ENCODE data around the gene PTH2.
"Not testable (repeated sequence)": the region's sequence is repeated elsewhere in the genome, so short reads cannot be mapped to it uniquely, and the experiment has no call there.

PTH2 gene

DNA sequence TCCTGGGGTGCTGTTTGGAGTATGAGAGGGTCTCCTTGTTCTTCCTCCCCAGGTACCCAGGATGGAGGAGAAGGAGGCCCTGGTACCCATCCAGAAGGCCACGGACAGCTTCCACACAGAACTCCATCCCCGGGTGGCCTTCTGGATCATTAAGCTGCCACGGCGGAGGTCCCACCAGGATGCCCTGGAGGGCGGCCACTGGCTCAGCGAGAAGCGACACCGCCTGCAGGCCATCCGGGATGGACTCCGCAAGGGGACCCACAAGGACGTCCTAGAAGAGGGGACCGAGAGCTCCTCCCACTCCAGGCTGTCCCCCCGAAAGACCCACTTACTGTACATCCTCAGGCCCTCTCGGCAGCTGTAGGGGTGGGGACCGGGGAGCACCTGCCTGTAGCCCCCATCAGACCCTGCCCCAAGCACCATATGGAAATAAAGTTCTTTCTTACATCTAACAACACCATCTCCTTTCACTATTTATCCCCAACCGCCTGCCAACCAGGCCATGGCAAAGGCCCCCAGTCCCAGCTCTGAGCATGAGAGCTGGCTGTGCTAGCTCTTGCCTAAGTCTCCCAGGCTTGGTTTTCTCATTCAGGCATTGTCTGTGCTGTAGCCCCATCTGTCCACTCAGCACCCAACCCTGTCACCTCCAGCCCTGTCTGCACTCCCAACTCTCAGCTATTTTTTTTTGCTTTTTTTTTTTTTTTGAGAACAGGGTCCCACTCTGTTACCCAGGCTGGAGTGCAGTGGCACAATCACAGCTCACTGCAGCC is 48.4 kb downstream of the PTH2 start:
- DNase-seq, result no peak

DNA sequence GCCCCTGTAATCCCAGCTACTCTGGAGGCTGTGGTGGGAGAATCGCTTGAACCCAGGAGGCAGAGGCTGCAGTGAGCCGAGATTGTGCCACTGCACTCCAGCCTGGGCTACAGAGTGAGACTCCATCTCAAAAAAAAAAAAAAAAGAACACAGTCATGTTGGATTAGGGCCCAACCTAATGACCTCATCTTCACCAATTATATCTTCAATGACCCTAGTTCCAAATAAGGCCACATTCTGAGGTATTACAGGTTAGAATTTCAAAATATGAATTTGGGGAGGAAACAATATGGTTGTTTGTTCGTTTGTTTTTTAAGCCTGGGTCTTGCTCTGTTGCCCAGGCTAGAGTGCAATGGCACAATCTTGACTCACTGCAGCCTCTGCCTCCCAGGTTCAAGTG is 50.1 kb downstream of the PTH2 start:
- DNase-seq, result not testable (repeated sequence)

Data from CD4-positive, alpha-beta T cell treated with Interferon alpha-2 for 1 hour (primary cell).